ENCODE measurements around the gene ZNHIT2. TPM values are rescaled to one million over a fixed set of nuclear protein-coding genes. Genes with fewer than 3 reads are reported as not detected.

Gene ZNHIT2
- total and polyA plus RNA-seq, 2 of the 8 experiments (the other 6 are each of a cell fraction or from before 2014, with no cell fraction given) = 13.0 to 16.1 TPM

GRCh38 chr11:65085446-65085845 lies 32.1 kb downstream of the ZNHIT2 start (continued):
- TF ChIP-seq ATF2 (IDR thresholded peaks at IDR 0.05; ENCODE audit: low read length) = no peak
